GM18508 (cell line): Measurements from ENCODE around the gene OTOF.

Experiments
- ATAC-seq: cut with Tn5 transposase; IDR thresholded peaks from one replicate; pipeline ENCODE4 v1.9.1; 2021; ENCODE audit warnings: moderate number of reproducible peaks; ENCODE audit not compliant: insufficient read depth, unreplicated experiment

The OTOF gene

GRCh38 chr2:26477911-26478253 lies at the start of gene OTOF:
Gene OTOF, minus strand, starts transcription at chr2:26478124.
- no peak for ATAC-seq

GRCh38 chr2:26526589-26526988 lies 48.7 kb upstream of the OTOF start:
- ATAC-seq = no peak

- no peak for ATAC-seq
Measured at GRCh38 chr2:26526105-26526504, 48.2 kb upstream of the OTOF start.

DNA sequence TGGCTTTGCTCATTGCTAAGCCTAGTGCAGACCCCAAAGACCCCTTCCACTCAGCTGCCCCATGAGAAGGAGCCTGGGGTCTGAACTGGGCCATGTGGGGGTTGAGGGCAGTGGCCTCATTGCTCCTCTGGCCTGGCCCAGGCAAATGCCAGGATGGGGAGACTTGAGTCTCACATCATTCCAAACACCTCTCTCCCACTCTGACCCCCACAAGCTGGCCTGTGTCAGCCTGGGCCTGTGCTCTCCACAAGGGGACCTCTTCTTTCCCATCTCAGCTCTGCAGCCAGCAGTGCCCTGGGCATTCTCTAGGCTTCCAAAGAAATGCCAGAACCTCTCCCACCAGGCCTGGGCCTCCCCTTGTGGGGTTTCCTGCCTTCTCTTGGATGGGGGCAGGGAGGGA lies 45.8 kb upstream of the OTOF start:
- ATAC-seq = no peak

DNA sequence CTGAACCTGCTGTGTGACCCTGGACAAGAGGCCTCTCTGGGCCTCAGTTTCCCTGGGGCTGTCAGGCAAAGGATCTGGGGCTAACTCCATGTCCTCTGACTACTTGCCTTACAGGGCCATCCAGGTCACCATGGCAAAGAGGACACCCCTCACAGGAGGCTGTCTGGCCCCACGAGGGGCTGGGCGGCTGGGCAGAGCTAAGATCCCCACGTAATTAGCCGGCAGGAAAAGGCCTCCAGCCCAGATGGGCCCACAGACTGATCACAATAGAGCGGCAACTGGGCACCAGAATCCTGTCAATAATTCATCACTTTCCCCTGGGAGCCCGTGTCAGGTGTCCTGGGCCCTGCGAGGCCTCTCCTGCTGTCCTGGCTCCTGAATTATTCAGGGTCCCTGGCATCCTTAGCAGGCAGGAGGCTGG lies 44.8 kb upstream of the OTOF start:
- ATAC-seq = no peak

DNA sequence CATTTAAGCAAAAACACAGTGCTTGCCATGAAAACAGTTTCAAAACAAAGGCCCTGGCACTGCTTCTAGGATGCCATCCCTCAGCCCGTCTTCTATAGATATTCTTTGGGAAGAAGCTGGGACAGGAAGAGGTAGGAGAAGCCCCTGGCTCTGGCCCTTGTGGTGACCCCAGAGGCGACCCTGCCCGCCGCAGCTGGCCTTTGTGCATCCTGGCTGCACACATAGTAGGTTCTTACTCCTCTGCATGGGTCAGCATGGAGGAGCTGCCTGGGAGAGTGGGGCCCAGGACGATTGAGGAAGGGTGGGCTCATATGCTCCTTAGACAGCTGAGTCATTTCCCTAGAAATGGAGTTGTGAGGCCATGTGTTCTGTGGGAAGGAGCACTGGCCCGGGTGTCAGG lies 44.4 kb upstream of the OTOF start:
- ATAC-seq = no peak

DNA sequence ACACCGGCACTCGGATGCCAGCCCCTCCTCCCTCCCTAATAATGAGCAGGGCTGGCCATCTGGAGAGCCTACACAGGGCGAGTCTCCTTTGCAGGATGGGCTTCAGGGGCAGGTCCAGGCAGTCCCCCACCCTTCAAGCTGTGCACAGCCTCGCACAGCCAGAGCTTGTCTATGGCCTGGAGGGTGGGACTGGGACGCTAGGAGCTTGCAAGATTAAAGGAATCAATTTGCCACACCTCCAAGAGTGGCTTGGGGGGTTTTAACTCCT lies 43.9 kb upstream of the OTOF start:
- ATAC-seq = no peak

DNA sequence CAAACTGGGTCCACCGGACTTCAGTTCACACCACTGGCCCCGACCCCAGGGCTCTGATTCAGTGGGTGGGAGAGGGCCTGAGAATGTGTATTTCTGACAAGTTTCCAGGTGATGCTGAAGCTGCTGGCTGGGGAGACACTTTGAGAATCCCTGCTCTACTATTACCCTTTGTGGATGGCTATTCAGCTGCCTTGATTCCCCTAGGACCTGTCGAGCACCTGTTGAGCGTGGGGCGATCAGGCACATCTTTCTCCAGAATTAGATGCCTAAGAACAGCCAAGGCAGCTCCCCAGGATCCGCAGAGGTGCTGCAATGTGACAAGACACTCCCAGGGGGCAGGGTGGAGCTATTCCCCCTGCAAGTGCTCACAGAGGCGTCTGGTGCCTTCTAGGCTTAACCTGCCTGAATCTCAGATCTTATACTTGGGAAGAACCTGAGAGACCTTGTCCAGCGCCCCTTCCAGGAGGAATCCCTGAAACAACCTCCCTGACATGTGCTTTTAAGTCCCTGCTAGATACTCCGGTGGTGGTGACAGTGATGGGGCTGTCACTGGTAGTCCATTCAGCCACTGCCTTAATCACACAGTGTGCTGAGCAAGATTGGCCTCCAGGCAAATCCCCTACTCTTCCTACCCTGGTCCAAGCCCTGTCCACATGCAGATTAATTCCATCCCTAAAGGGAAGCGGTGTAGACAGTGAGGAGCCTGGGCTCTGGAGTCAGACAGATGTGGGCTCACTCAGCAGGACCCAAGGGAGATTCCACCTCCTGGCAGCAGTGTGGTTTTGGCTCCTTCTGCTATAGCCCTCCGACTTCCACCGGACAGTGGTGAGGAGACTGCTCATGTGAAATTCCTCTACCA lies 43.4 kb upstream of the OTOF start:
- ATAC-seq = no peak

GRCh38 chr2:26520148-26520449 lies 42.2 kb upstream of the OTOF start:
- no peak for ATAC-seq

DNA sequence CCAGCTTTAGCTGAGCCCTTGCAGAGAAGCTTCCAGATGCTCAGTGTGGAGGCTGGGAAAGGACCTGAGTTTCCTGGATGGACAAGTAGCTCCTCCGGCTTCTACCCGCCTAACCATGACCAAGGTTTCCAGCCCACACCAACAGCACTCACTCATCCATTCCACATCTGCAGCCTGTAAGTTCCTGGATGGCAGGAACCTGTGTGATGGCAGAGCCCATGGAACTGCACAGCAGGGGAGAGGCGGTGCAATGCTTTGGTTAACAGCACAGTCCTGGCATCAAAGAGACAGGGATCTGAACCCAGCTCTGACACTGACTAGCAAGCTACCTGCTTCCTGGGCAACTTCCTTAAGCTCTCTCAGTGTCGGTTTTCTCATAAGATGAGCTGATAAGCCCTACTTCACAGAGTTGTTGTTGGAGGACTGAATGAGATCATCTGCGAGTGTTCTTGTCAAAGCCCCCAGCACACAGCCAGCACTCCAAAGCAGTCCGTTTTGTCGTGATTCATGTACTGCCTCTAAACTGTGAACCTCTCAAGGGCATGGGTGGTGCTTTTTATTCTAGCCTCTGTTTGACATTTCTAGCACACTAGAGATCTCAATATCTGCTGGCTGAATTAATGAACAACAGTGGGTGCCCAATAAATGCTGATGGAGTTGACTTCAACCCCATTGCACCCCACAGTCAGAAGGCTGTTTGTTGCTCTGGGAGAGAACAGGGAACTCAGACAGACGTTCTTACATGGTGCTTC lies 41.6 kb upstream of the OTOF start:
- no peak for ATAC-seq

GRCh38 chr2:26516781-26517180 lies 38.9 kb upstream of the OTOF start:
- ATAC-seq = no peak

DNA sequence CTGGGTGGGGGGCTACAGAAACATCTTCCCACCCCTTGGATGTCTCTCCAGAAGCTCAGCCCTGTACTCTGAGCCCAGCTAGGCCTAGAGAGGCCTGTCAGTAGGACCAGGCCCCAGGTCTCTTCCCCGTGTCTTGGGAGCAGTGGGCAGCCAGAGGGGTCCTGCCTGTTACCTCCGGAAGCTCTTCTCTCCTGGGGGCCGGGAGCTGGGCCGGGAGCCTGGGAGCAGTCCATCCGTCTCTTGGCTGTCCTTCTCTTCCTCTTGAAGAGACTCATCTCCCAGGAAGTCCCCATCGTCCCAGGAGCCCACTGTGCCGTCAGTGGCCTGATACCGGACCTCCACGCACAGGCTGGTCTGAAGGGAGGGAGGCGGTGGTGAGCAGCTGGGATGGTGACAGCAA lies 38.3 kb upstream of the OTOF start:
- no peak for ATAC-seq

GRCh38 chr2:26515771-26516170 lies 37.8 kb upstream of the OTOF start:
- no peak for ATAC-seq

DNA sequence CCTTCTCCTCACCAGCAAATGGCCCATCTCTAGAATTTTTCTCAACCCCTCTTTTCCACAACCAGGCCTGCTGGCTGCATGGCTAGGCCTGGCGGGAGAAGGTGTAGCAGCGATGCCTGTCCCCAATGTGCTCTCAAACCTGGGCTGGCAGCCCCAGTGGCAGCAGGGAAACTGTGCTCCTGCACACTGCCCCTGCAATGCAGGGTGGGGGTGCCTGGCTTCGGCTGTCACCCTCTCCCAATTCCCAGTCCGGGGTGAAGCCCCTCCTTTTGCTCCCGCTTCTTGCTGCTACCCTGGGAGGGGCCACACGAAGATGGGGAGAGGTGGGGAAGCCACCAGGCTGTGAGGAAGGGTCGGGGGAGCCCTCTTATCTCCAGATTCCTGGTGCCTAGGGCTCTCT lies 36.1 kb upstream of the OTOF start:
- no peak for ATAC-seq

DNA sequence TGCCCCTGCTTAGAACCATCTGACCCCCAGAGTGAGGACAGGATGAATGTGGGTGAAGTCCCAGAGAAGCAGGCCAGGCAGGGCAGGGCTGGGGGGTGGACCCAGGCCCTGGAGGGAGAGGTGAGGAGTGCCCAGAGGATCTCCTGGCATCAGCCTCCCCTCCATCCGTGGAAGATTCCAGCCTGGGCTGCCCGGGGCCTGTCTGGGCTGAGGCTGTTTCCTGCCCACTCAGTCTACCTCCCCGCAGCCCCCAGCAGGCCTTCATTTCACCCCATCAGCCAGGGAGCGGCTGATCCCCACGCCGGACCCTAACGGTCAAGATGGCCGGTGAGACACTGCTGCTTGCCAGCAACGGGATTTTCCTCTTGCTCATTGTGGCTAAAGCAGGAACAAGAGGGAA lies 35.3 kb upstream of the OTOF start:
- ATAC-seq = no peak

DNA sequence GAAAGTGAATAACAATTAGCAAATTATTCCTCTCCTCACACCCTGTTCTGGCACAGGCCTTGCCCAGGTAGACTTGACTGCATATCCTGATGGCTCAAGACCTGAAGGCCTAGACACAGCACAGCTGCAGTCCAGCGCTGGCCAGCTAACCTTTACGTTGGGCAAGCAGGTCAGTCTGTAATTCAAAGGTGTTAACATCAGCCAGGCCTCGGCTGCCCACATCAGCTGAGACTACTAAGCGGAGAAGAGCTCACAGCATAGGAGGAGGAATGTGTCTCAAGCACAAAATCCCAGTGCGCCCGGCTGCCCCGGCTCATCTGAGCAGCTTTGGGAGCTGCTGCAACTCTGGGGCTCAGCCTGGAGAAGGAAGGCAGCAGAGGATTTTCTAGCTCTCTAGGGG lies 33.5 kb upstream of the OTOF start:
- ATAC-seq = no peak

- no peak for ATAC-seq
Measured at GRCh38 chr2:26510344-26510973, 32.5 kb upstream of the OTOF start.

DNA sequence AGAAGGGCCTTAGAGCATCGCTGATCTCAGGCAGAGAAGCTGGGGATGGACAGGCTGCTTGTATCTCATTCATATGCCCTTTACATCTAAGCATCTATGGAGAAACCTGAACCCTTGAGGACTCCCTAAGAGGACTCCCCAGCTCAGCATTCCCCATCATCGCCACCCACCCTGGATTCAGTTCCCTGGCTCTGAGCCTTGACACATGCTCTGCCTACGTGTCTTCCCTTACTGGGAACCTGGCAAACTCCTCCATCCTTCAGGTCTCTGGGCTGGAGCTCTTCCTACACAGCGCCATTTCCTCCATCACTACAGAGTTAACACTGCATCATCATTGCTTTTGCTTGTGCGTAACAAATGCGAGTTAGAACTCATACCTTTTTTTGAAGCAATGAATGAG lies 31.2 kb upstream of the OTOF start:
- no peak for ATAC-seq

DNA sequence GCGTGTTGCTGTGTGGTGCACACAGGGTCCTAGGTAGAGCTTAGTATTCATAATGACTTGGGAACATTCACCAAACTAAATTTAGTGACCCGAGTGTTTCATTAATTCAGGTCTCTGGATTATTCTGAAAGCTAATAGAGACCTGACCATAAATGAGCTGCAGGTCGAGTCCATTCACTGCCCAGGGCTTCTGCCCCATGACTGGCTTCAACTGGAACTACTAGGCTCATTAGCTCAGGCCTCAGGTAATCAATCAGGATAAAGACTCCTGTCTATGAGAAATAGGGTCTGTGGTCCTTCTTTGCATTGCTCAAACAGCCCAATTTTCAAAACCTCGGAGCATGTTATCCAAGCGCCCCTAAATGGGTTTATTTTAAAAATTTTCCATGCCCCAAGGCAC lies 30.0 kb upstream of the OTOF start:
- no peak for ATAC-seq

DNA sequence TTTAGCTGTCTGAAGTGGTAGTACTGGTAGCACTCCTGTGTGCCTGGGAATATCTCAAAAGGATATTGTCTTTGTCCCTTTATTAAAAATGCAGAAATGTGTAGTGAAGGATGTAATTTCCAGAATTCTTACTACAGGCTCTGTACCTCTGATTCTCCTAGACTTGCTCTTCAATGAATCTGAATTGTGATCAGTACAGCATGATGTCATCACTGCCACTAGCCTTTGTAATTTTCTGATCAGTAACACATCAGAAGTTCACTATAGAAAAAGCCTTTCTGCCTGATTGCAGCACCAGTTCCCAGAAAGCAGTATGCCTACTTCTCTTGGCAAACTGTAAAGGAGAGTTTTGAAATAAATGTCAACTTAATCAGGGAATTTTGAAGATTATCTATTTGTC lies 29.2 kb upstream of the OTOF start:
- no peak for ATAC-seq

GRCh38 chr2:26506279-26506678 lies 28.4 kb upstream of the OTOF start:
- ATAC-seq = no peak

DNA sequence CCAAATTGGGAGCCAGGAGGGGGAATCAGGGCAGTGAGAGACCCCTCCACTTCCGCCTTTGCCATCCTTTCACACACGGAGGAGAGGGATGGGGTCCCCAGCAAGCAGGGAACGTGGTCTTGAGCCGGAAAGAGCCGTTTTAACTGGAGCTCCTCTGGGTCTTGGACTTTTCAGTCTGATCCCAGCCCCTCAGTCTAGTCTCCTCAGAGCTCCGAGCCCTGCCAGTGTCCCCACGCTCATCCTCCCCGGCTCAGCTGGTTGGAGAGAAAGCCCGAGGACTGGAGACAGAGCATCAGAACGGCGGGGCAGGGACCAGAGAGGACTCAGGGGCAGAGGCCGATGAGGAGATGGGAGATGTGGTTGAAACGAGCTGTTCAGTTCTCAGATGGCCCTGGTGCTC lies 26.1 kb upstream of the OTOF start:
- ATAC-seq = no peak
